ENCODE data around the gene AQP2. TPM values are rescaled to one million over a fixed set of nuclear protein-coding genes. Genes with fewer than 3 reads are reported as not detected.

Gene AQP2, protein sequence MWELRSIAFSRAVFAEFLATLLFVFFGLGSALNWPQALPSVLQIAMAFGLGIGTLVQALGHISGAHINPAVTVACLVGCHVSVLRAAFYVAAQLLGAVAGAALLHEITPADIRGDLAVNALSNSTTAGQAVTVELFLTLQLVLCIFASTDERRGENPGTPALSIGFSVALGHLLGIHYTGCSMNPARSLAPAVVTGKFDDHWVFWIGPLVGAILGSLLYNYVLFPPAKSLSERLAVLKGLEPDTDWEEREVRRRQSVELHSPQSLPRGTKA
- total RNA-seq = not detected

DNA sequence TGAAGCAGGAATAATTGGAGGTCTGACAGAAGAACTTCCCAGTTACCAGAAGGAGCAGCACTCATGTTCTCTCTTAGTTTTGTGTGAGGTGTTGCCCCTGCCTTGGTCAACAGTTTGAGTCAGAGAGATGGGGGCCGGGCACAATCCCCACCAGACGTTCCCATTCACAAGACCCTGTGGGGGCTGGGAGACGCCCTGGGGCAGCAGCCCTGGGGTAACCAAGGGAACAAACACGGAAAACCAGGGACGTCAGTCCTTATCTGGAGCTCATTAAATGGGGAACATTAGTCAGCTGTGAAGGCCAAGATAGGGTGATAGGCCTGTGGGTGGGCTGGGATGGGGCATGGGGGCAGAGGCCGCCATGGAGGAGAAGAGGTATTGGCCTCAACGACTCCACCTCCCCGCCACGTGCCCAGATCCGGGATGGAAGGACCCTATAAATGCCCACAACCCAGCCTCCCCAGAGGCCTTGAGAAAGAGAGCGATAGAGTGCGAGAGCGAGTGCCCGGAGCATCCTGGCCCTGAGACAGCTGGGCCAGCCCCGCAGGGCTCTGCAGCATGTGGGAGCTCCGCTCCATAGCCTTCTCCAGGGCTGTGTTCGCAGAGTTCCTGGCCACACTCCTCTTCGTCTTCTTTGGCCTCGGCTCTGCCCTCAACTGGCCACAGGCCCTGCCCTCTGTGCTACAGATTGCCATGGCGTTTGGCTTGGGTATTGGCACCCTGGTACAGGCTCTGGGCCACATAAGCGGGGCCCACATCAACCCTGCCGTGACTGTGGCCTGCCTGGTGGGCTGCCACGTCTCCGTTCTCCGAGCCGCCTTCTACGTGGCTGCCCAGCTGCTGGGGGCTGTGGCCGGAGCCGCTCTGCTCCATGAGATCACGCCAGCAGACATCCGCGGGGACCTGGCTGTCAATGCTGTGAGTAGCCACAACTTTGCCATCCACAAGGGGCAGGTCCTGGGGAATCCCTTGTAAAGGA lies at the start of gene AQP2:
TSS of gene AQP2 (plus strand) at position 465 of the 979 bp plus-strand sequence. CDS start at position 559, 94 bp downstream.
- no peaks in the 10 kb centered on the region for H3K36me3 ChIP-seq
- peaks cover 5% of the 10 kb centered on the region for H3K4me1 ChIP-seq
- H3K4me3 ChIP-seq = no peak within 1 kb of the TSS
- intact Hi-C loops (cut with DNase I) = loop anchor here (5.0 kb wide), 1 partner anchor 83 kb away; no protein-coding TSS in a partner anchor
- H3K9me3 ChIP-seq = no peaks in the 10 kb centered on the region
- no peak for DNase-seq (ENCODE audit: extremely low spot score in 2 of 2)
- no peak within 1 kb of the TSS for H3K27ac ChIP-seq
- no peaks in the 10 kb centered on the region for H3K27me3 ChIP-seq
- no peak for TF ChIP-seq POLR2A (IDR thresholded peaks at IDR 0.05)
- TF ChIP-seq, protein P1, sequence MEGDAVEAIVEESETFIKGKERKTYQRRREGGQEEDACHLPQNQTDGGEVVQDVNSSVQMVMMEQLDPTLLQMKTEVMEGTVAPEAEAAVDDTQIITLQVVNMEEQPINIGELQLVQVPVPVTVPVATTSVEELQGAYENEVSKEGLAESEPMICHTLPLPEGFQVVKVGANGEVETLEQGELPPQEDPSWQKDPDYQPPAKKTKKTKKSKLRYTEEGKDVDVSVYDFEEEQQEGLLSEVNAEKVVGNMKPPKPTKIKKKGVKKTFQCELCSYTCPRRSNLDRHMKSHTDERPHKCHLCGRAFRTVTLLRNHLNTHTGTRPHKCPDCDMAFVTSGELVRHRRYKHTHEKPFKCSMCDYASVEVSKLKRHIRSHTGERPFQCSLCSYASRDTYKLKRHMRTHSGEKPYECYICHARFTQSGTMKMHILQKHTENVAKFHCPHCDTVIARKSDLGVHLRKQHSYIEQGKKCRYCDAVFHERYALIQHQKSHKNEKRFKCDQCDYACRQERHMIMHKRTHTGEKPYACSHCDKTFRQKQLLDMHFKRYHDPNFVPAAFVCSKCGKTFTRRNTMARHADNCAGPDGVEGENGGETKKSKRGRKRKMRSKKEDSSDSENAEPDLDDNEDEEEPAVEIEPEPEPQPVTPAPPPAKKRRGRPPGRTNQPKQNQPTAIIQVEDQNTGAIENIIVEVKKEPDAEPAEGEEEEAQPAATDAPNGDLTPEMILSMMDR (IDR thresholded peaks at IDR 0.05) = no peak

DNA sequence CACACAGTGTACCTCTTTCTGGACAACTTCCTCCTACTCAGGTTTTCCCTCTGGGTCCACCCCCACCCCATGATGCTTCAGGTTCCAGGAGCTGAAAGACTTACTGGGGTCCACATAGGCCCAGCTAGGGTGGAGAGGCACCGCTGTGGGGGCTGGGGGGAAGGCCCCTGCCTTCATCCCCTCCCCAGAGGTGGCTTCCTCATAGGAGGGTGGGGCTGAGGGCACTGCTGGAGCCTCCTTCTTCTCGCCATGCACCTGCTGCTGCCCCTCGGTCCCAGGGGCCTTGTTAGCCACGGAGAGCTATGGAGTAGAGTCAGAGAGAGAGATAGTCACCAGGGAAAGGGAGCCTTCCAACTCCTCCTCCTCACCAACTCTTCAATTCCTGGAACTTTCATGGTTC lies 49.5 kb upstream of the AQP2 start:
- H3K9me3 ChIP-seq = no peaks in the 10 kb centered on the region
- DNase-seq (ENCODE audit: extremely low spot score in 2 of 2) = no peak
- no peak overlapping the region for H3K4me3 ChIP-seq
- no peaks in the 10 kb centered on the region for H3K4me1 ChIP-seq
- no peaks in the 10 kb centered on the region for H3K27me3 ChIP-seq
- no peak overlapping the region for H3K27ac ChIP-seq
- intact Hi-C loops (cut with DNase I) = no loop called here
- H3K36me3 ChIP-seq = no peaks in the 10 kb centered on the region
- TF ChIP-seq, protein P1 (IDR thresholded peaks at IDR 0.05) = no peak
- no peak for TF ChIP-seq POLR2A (IDR thresholded peaks at IDR 0.05)
- no peak for TF ChIP-seq POLR2AphosphoS5 (IDR thresholded peaks at IDR 0.05; ENCODE audit: insufficient read depth in 1 of 2, low read depth in 1 of 2)

DNA sequence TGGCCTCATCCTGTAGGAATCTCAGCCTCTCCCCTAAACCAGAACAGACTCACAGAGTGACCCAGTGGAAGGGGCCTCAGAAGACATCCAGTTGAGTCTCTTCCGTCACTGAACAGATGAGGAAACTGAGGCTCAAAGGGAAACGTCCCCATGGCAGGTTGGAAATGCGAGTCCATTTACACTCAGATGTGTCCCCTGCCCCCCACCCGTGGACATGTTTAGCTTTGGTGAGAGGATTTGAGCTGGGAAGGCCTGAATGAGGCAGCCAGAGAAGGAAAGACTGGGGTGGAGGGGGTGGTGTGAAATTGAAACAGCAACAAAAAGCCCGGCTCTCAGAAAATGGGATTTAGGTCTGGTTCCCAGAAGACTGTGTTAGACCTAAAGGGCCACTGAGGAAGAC lies 48.6 kb upstream of the AQP2 start:
- DNase-seq (ENCODE audit: extremely low spot score in 2 of 2) = no peak
- no peaks in the 10 kb centered on the region for H3K4me1 ChIP-seq
- H3K4me3 ChIP-seq = no peak overlapping the region
- no peak overlapping the region for H3K27ac ChIP-seq
- H3K36me3 ChIP-seq = no peaks in the 10 kb centered on the region
- TF ChIP-seq POLR2A (IDR thresholded peaks at IDR 0.05) = no peak
- TF ChIP-seq, protein P1 (IDR thresholded peaks at IDR 0.05) = no peak
- no peak for TF ChIP-seq POLR2AphosphoS5 (IDR thresholded peaks at IDR 0.05; ENCODE audit: insufficient read depth in 1 of 2, low read depth in 1 of 2)
- H3K27me3 ChIP-seq = no peaks in the 10 kb centered on the region
- intact Hi-C loops (cut with DNase I) = no loop called here
- no peaks in the 10 kb centered on the region for H3K9me3 ChIP-seq

DNA sequence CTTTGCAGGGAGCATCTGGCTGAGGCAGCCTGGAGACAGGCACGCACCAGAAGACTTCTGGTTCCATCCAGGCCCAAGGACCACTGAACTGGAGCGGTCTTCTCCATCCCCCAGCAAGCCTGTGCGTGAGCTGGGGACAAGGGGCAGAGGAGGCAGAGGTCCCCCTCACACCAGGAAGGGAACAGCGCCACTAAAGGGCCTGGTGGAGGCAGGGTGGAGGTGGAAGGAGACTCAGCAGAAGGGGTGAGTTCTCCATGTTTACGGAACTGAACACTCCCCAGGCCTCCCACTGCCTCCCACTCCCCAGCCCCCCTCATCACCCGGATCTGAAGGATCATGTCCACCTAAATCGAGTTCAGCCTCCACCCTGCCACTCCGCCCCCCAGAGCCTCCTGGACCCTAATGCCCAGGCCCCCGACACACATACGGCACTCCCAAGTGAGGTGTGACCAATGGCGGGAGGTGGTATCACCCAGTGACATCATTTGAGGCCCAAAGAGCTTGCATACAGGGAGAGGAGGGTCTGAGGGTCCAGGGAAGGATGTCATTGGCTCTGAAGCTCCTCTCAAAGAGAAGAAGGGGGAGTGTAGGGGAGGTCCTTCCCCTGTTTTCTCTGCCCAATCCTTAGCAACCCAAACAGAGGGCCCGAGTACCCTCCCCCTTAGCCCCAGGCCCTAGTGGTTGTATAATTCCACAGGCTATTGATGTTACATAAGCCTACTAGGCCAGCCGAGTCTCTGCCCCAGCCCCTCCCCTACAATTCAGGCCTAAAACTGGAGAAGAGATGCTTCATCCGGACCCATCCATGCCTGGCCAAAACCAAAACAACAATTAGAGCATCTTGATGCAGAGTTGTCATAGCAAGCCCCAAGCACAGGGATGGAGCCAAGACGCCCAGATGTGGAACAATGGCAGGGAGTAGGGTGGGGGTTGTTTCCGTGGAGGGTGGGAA lies 47.9 kb upstream of the AQP2 start:
- peak overlapping the region; percentile 31 to 46 for H3K4me3 ChIP-seq
- TF ChIP-seq POLR2AphosphoS5 (IDR thresholded peaks at IDR 0.05; ENCODE audit: insufficient read depth in 1 of 2, low read depth in 1 of 2) (no peak), POLR2A (IDR thresholded peaks at IDR 0.05) (no peak)
- TF ChIP-seq, protein P1 (IDR thresholded peaks at IDR 0.05) = no peak
- intact Hi-C loops (cut with DNase I) = no loop called here
- no peaks in the 10 kb centered on the region for H3K27me3 ChIP-seq
- no peak for DNase-seq (ENCODE audit: extremely low spot score in 2 of 2)
- no peaks in the 10 kb centered on the region for H3K4me1 ChIP-seq
- no peaks in the 10 kb centered on the region for H3K9me3 ChIP-seq
- H3K27ac ChIP-seq = peak overlapping the region; percentile 68
- H3K36me3 ChIP-seq = no peaks in the 10 kb centered on the region
